ENCODE results near the gene SPNS3.

The SPNS3 gene

GRCh38 chr17:4509401-4509800 lies 75.7 kb downstream of the SPNS3 start:
- peak in 1 of 2 donors; percentile 36 for DNase-seq (ENCODE audit: low read depth in 2 of 2)

- no peak for DNase-seq (ENCODE audit: low read depth in 2 of 2)
Observed at GRCh38 chr17:4509923-4510617, 76.3 kb downstream of the SPNS3 start.

GRCh38 chr17:4510618-4510941 lies 76.8 kb downstream of the SPNS3 start:
- DNase-seq (ENCODE audit: low read depth in 2 of 2), result no peak

GRCh38 chr17:4511199-4511932 lies 77.6 kb downstream of the SPNS3 start:
- no peak for DNase-seq (ENCODE audit: low read depth in 2 of 2)

- no peak for DNase-seq (ENCODE audit: low read depth in 2 of 2)
Observed at GRCh38 chr17:4512156-4513112, 78.7 kb downstream of the SPNS3 start.

GRCh38 chr17:4513113-4514032 lies 79.6 kb downstream of the SPNS3 start:
- DNase-seq (ENCODE audit: low read depth in 2 of 2), result no peak

- DNase-seq (ENCODE audit: low read depth in 2 of 2), result no peak
Observed at GRCh38 chr17:4514206-4514605, 80.5 kb downstream of the SPNS3 start.

GRCh38 chr17:4514779-4515178 lies 81.0 kb downstream of the SPNS3 start:
- no peak for DNase-seq (ENCODE audit: low read depth in 2 of 2)

- DNase-seq (ENCODE audit: low read depth in 2 of 2), result no peak
Observed at GRCh38 chr17:4515501-4515900, 81.8 kb downstream of the SPNS3 start.

- DNase-seq (ENCODE audit: low read depth in 2 of 2), result no peak
Observed at GRCh38 chr17:4516735-4517134, 83.0 kb downstream of the SPNS3 start.

GRCh38 chr17:4518901-4519300 lies 85.2 kb downstream of the SPNS3 start:
- no peak for DNase-seq (ENCODE audit: low read depth in 2 of 2)

GRCh38 chr17:4519361-4519788 lies 85.6 kb downstream of the SPNS3 start:
- no peak for DNase-seq (ENCODE audit: low read depth in 2 of 2)

- DNase-seq (ENCODE audit: low read depth in 2 of 2), result no peak
Observed at GRCh38 chr17:4520060-4520893, 86.5 kb downstream of the SPNS3 start.

- DNase-seq (ENCODE audit: low read depth in 2 of 2), result no peak
Observed at GRCh38 chr17:4520894-4521600, 87.3 kb downstream of the SPNS3 start.

- DNase-seq (ENCODE audit: low read depth in 2 of 2), result no peak
Observed at GRCh38 chr17:4522661-4523060, 88.9 kb downstream of the SPNS3 start.

GRCh38 chr17:4523946-4524345 lies 90.2 kb downstream of the SPNS3 start:
- DNase-seq (ENCODE audit: low read depth in 2 of 2), result no peak

GRCh38 chr17:4525691-4526397 lies 92.1 kb downstream of the SPNS3 start:
- DNase-seq (ENCODE audit: low read depth in 2 of 2), result no peak

GRCh38 chr17:4527134-4527533 lies 93.4 kb downstream of the SPNS3 start:
- no peak for DNase-seq (ENCODE audit: low read depth in 2 of 2)

GRCh38 chr17:4527566-4528125 lies 93.9 kb downstream of the SPNS3 start:
- DNase-seq (ENCODE audit: low read depth in 2 of 2), result no peak

All from stimulated activated CD8-positive, alpha-beta memory T cell treated with anti-CD3 and anti-CD28 coated beads, Interleukin-15, amount 100 ng/mL, for 48 hours (primary cell).